HT-29 (cell line): ENCODE data around the gene SACS. TPM values are rescaled to one million over a fixed set of nuclear protein-coding genes. Genes with fewer than 3 reads are reported as not detected.

Experiments
- DNase-seq: peaks from one replicate; pipeline ENCODE4 v3.0.0-alpha.2; 2015; ENCODE audit warnings: low spot score
- total RNA-seq: library from RNA; depleted of rRNA; stranded (reverse); fragments of >200 nt; shearing (Covaris generic); gene quantifications from 2 replicates; pipeline ENCODE4 v1.2.3, GENCODE V29; 2014; rRNA removed

Gene SACS, protein sequence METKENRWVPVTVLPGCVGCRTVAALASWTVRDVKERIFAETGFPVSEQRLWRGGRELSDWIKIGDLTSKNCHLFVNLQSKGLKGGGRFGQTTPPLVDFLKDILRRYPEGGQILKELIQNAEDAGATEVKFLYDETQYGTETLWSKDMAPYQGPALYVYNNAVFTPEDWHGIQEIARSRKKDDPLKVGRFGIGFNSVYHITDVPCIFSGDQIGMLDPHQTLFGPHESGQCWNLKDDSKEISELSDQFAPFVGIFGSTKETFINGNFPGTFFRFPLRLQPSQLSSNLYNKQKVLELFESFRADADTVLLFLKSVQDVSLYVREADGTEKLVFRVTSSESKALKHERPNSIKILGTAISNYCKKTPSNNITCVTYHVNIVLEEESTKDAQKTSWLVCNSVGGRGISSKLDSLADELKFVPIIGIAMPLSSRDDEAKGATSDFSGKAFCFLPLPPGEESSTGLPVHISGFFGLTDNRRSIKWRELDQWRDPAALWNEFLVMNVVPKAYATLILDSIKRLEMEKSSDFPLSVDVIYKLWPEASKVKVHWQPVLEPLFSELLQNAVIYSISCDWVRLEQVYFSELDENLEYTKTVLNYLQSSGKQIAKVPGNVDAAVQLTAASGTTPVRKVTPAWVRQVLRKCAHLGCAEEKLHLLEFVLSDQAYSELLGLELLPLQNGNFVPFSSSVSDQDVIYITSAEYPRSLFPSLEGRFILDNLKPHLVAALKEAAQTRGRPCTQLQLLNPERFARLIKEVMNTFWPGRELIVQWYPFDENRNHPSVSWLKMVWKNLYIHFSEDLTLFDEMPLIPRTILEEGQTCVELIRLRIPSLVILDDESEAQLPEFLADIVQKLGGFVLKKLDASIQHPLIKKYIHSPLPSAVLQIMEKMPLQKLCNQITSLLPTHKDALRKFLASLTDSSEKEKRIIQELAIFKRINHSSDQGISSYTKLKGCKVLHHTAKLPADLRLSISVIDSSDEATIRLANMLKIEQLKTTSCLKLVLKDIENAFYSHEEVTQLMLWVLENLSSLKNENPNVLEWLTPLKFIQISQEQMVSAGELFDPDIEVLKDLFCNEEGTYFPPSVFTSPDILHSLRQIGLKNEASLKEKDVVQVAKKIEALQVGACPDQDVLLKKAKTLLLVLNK (N-terminal part only)
- total RNA-seq, result 17.7 and 19.7 TPM in 2 replicates

DNA sequence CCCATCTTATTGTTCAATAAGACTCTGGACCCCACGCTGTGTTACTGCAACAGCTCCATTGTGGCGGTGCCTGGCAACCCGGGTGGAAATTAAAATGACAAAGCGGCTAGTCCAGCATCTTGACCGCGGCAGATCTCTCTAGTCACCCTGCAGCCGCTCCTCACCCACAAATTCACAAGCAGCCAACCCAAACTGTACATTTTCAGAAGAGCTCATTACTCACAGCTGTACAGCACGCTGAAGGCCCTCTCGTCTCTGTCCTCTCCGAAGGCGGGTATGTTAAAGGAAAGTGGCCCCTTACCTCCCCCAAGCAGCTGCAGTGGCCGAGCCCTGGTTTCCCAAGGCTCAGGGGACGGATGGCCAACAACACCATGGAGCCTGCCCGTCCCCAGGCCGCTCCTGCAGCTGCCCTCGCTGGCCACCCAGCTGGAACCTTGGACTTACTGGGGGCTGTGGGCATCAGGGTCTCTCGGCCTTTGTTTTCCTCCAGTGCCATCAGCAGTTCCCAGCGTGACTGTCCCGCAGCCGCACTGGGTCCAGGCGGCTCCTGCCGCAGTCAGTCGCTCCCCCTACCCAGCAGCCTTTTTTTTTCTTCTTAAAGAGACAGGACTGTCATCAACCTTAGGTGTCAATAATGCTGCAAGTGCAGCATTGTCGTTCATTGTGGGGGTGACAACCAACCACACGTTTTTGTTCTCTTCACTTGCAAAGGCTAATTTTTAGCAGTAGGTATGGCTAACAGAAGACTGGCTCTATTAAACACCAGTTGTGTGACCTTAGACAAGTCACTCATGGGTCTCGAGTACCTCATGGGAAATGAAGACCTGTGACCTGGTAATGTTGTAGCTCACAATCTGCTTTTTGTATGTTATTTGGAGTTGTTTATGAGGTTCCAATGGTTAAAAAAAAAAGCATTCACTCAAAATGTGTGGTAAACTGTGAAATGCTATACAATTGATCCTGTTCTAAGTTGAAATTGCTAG is at the start of gene SACS:
TSS of gene SACS (minus strand) at position 532 of the 983 bp plus-strand sequence. CDS start 22,463 bp downstream, outside the sequence.
- no peak for DNase-seq

DNA sequence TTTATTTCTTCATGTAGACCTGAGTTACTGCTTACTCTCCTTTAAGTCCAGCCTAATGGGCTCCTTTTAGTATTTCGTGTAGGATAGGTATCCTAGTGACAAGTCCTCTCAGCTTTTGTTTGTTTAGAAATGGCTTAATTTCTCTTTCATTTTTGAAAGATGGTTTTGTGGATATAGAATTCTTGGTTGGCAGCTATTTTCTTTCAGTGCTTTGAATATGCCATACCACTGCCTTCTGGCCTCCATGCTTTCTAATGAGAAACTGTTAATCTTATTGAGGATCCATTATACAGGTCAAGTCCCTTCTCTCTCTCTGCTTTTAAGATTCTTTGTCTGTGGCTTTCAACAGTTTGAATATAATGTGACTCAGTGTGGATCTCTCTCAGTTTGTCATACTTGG is 46.8 kb upstream of the SACS start:
- no peak for DNase-seq

DNA sequence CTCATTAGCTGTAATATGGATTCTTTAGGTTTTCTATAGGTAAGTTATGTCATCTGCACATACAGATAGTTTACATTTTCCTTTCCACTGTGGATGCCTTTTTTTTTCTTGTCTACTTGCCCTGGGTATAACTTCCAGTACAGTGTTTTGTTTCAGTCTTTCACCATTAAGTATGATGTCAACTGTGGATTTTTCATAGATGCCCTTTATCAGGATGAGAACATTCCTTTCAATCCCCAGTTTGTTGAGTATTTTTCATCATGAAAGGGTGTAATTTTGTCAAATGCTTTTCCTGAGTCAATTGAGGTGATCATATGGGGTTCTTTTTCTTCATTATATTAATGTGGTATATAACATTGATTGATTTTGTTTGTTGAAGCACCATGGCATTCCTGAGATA is 43.6 kb upstream of the SACS start:
- no peak for DNase-seq

DNA sequence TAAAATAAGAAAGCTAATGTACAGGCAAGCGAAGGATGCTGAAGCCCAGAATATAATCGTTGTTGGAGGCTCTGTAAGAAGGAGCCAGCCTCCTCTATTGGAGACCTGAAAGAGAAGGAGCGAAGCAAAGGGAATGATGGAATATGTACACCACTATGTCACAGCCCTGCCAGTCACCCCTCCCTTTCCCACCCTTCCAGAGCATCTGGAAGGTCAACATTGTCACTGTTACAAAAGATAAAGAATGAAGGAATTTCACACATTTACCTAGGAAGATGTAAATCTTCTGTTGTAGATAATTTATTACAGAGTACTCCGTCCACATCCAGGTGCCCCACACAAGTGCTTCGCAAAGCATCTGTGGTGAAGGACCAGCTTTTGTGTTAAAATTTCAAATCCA is 39.7 kb upstream of the SACS start:
- no peak for DNase-seq

DNA sequence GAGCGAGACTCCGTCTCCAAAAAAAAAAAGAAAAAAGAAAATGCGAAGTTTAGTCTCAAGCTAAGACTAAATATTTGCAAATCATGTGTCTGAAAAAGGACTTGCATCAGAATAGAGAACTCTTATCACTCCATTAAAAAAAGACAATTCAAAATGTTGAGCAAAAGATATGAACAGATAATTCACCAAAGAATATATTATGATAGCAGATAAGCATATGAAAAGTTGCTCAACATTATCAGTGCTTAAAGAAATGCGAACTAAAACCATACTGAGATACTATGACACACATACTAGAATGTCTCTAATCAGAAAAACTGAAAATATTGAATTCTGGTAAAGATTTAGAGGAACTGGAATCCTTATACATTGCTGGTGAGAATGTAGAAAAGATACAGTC is 38.7 kb upstream of the SACS start:
- no peak for DNase-seq

DNA sequence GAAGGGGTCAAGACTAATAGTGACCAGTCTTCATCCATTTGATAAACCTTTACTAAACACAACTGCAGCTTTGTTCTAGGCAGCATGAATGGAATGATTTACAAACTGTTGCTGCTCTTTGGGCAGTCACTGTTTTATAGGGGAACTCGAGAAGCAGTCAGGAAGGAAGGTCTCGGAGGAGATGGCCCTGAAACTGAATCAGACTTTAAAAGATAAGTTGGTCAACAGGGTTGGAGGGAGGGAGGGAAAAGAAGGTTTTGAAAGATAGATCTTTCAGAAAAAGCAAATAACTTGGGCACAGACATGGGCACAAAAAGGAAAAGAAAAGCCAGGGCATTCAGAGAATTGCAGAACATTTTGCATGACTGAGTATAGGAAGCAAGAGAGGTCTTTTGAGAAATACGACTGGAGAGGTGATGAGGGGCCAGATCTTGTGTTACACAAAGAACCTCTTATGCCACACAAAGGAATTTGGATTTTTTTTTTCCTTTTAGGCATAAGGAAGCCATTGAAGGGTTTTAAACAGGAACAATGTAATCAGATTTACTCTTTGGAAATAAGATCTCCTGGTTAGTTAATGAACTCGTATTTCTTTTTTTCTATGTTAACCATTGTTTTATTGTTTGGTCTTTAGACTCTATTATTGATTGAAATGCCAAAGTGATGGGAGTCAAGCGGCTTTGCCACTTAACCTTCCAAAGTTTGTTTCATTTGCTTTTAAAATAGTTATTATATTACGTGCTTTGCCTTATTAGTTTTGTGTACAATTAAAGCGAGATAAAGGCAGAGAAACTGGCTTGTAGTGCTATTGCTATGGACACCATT is 37.5 kb upstream of the SACS start:
- DNase-seq, result no peak

DNA sequence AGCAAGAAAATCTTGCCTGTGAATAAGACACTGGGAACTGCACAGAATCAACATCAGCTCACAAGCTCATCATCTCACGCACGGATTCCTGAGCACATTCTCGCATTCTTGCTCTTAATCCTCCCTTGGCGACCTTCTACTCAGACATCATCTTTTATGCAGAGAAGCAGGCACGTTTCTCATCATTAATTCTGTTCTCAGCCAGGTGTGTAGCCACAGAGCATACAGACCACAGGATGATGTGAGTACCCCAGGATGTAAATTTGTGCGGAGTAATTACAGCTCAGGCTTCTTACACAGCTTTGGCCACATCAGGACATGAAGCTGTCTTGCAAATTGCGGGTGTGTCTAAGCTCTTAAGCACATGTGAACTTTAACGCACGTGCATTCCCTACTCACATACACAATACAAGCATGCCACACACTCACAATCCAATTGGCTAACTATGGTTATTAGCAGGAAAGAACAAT is 36.5 kb upstream of the SACS start:
- DNase-seq, result no peak

DNA sequence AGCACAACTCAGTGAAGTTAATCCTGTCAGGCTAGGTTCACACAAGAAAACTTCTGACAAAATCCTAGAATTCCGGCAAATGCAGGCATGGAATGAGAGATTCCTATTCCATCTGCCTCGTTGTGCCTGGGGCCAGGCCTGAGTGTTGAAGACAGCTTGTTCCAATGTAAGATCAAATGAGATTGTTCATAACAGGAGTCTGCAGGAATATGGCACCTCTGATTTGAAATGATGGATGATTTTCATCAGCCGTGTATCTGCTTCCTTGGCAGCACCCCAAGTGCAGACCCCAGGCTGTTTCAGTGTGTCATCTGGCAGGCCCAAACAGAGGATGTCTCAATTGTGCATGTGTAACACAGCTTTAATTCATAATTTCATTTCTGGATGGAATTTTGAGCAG is 35.3 kb upstream of the SACS start:
- DNase-seq, result no peak

DNA sequence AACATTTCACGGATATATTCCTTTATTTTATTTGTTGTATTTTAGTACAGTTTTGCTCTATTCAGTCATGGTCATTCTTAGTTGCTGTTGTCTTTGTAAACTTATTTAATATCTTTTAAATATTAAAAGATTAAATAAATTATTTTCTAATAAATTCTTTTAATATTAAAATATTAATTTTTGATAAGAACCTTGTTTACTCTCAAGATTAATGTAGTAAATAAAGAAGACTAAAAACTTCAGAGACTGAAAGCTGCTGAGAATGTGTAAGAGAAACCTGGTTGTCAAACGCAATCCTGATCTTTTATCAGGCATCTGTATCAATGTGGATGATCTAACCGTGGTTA is 34.4 kb upstream of the SACS start:
- DNase-seq, result no peak

DNA sequence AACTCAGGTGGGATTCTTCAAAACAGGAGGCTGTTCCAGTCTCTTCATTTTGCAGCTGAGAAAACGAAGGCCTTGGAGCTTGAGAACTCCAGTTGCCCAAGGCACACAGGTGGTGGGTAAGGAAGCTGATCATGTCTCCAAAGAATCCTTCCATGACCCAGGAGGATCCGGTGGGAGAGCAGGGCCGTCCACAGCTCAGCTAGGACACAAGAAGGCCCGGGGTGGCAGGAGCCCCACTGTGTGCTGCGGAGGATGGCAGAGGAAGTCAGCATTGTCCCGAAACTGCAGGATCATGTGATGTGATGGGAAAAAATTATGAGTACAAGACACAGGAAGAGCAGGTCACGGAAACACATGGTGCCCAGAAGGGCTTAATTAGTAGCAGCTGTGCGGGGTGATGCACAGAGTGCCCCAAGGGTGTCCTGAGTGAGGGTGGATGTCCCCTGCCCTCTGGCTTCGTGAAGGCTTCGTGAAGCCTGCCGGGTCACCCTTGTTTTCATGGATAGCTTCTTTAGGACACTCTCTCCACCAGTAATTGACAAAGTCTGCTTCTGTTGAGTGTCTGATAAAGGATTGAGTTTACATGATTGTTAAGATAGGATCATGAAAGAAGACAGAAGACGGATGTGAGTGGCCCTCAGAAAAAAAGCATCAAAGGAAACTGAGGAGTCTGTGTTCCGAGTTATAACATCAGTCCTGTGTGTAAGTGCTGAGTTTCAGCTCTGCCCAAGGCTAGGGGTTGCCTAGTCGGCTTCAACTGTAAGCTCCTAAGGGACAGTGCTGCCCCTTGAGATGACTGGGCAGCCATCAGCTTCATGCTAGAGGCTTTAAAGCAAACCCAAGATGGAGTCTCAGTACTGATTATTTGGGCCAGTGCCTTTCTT is 33.8 kb upstream of the SACS start:
- no peak for DNase-seq

DNA sequence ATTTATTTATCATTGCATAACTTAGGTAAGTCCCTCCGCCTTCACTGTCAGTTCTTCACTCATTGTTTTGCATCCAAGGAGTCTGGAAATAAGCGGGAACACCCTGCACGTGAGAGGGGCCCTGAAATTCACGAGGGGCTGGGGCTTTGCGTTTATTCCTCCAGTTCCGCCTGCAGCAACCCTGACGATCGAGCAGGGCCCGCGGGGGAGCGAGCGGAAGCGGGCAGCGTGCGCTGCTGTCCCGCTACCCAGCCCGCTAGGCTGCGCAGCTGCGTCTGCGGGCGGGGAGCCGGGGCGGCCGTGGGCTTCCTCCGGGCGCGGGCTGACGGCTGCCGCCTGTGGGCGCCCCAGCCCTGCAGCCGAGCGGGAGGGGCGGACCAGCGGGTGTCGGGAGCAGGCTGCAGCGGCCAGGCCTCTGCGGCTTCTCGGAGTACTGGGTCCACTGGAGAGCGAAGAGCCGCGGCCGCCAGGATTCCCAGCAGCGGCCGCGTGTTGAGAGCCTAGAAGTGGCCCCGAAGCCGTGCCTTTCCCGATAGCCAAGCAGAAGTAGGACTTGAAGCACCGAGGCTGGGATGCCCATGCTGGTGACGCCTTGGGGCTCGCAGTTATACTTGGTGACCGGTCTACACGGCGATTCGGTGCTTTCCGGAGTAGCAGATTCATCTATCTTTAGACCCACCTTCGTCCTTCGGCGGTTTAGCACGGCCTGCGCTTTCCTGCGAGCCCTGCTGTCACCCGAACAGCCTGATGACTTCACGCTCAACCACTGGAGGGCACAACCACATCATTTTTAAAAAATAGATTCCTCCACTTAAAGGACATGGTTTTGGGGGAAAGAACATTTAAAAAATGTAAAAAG is 32.9 kb upstream of the SACS start:
- peak; percentile 61 for DNase-seq

DNA sequence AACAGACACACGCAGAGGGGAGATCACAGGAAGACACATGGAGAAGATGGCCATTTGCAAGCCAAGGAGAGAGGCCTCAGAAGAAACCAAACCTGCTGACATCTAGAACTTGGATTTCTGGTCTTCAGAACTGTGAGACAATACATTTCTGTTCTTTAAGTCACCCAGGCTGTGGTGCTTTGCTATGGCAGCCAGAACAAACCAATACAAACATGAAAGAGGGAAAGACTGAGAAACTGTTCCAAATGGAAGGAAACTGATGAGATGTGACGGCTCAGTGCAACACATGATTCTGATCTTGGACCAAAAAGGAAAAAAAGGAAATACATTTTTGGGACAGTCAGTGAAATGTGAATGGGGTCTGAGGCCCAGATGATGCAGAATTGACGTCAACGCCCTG is 30.2 kb upstream of the SACS start:
- no peak for DNase-seq

DNA sequence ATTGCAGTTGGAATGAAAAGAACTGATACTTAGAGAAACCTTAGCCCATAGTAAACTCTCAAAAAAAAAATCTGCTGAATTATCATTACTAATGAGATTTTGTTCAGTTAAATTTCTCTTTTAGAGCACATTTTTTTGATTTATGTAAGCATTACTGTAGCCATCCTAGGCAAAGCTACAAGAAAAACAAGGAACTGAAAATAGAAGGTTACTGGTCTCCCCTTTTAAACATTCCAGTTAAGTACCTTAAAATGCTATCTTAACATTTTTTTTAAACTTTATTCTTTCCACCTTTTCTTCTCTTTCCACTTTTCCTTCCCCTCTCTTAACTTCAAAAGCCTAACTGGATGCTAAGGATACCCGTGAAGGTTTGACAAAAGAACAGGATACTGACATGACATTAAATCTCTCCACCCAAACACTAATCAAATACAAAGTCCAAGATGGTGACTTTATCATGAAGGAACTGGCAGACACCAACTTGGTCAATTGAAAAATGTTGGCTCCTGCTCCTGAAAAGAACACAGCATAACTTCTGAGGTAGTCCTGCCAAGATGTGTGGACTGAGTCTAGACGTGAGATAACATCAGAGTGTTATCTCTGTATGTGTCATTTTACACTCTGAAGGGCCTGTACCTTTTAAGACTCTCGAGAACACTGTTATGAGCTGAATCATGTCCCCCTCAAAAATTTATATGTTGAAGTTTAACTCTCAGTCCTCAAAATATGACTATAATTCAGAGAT is 29.5 kb upstream of the SACS start:
- DNase-seq, result no peak

DNA sequence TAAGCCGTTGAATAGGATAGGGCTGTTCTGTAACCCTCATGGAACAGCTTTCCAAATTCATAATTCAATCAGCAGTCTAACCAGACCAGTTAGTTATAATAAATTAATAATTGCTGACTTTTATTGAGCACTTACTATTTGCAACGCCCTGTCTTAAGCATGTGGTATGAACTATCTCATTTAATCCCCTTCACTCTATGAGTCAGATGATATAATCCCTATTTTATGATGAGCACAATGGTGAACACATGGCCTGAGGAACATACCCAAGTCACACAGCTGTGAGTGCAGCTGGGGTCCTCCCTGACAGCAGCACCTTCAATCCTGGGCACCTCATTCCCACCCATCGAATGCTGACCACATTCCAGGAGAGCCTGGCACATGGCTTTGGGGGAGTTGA is 28.0 kb upstream of the SACS start:
- no peak for DNase-seq

DNA sequence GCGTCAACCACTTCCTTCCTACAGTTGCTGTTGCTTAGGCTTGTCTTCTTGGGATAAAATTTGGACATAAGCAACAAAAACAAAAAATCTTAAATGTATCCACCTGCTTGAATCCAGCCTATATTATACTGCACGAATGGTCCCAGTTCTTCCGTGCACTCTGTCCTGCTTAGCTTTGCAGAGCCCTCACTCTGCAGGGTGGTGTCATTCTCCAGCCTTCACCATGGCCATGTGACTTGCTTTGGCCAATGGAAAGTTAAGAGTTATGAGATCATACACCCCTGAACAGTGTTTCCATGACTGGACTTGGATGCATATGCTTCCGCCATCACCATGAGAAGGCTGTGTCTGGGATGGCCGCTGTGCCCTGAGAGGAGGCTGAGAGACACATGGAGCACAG is 27.4 kb upstream of the SACS start:
- no peak for DNase-seq

DNA sequence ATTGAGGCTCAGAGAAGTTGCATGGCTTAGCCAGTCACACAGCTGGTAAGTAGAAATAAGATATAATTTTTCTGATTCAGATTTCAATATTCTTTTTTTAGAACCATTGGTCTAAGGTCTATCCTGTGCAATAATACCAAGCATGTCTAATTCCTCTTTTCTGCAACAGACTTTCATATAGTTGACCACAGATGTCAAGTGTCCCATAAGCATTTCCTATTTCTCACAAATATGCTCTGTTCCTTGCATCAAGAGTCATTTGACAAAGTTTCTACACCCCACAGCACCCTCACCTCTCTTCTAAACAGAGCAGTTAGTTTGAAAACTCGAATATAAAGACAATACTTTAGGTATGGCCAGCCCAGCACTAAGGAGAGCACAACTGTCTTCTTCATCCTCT is 26.8 kb upstream of the SACS start:
- DNase-seq, result no peak

DNA sequence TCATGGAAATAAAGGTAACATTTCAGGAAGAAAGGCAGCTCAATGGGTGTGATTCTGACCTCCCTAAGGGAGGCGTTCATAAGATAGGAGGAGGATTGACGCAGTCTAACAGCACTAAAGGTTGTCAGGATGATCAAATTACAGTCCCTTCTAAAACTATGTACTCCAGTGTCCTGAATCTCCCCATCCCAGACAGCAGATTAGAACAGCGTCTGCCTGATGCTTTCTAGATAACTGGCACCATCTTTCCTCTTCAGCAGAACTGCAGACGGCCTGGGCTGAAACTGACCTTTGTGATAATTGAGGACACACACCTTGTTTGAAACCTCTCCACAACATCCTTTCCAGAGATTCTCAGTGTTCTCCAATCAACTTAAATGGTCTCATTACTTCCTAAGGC is 25.5 kb upstream of the SACS start:
- no peak for DNase-seq
